ENCODE measurements around the gene PLEKHA5.

PLEKHA5 gene

DNA sequence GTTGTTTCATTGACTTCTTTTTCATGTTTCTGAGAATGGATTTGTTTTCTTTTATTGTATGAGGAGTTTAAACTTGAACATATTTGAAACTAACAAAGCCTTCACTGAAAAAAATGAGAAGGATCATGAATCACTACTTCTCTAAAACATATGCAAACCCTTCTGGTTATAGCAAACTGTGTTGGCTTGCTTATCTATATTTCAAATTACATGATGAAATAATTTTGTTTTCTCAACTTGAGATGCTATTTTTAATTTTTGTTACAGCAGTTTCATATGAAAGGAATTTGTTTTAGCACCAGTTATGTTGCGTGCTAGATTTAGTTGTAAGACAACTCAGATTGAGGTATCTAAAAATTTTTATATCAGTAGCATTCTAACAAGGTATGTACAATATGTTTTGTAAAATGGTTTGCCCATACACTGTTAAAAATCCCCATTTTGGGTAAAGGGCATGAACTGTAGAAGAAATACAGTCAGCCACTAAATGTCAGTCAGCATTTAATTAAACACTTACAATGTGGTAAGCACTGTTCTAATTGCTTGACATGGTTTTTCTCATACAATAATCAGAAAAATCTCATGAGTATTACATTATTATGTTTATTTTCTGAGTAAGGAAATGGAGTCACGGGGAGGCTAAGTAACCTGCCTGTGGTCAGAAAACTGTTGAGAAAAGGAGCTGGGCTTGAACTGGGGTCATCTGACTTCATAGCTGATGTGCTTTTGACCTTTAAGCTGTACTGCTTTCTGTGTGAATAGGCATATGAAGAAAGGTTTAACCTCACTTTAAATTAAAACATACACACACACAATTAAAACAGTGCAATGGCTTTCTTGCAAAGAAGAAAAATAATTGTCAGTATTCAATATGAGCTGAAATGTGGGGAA lies 105.7 kb downstream of the PLEKHA5 start:
- no peak for DNase-seq

DNA sequence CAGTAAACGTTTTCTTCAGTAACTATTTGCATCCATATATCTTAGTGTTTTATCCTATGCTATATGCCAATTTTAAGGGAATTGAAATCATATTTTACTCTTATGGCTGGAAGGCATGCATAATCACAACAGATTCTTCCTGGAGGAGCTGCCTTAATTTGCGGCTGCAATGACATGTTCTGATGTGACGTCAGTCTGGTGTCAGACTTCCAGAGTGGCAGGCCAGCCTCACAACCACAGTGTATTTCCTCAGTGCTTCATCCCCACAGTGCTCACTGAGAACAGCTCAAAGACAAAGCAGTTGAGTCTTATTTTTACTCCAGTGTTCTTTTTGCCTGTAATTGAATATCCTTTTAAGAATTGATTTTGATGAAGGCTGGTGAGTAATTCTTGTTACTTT lies 107.1 kb downstream of the PLEKHA5 start:
- DNase-seq, result no peak

DNA sequence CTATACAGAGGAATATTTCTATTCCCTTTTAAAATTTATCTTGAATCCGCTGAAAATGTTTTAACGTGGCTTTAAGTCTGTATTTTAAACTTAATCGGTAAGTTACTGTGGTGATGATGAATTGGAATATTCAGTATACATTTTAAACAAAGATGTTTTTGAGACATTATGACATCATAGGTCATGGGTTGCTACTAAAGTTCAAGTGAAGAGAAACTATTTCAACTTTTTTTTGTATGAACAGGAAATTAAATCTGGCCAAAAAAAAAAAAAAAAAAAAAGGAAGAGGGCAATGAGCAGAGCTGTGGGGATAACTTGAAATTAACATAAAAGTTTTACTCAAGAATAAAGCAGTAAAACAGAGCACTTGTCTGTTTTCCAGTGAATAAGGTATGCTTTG lies 109.0 kb downstream of the PLEKHA5 start:
- no peak for DNase-seq

DNA sequence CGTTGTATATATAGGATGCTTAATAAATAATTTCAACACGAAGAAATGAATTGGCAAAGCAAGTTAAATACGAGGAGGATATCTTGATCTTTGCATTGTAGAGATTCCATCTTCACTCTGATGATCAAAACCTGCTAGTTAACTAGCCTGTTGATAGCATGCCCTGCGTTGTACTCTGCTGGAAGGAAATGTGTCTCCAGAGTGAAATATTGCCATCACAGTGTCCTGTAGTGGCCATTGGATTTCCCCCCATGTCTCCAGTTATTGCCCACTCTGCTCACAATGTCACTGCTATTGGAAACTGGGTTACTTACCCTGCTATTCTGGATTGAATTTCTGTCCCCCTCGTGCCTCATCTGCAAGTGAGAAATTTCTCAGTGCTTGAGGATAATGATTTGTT lies 109.6 kb downstream of the PLEKHA5 start:
- no peak for DNase-seq

DNA sequence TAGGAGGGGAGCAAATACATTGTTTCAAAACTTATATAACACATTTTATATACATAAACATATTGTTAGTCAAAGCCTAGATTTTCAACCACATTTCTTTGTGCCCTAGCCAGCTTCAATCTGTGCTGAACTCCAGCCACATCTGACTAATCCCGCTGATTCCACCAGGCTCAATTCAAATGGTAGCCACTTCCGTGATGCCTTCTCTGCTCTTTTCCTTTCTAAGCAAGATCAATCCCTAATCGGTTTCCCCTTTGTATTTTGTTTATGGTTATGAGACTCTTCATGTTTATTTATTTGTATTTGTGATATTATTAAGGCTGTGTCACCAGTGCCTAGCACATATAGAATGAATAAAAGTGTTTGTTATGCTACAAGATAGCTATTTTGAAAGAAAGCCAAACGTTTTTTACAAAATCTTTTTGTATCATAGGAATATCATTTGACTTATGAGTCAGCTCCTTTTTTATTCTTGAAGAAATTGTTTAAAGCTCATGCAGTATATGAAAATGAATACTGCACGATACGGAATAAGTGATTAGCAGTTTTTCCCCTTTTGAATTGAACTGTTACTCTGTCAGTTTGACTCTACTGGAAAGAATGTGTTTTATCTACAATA lies 110.2 kb downstream of the PLEKHA5 start:
- DNase-seq, result no peak

DNA sequence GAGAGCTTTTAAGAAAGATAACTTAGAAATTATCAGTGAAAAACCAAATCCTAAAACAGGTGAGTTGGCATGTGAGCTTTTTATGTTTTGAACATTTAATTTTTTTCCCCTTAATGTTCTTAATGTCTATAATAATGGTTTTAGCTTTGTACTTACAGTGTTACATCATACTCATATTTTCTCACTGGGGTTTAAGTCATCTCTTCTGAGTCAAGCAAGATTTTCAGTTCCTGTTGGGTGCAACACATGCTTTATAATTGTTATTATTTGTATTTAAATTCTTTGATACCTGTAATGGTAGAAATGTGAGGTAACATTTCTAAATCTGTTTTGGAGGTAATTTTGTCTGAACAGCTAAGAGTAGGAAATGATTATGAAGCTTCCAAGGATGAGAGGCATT lies 113.0 kb downstream of the PLEKHA5 start:
- DNase-seq, result no peak

DNA sequence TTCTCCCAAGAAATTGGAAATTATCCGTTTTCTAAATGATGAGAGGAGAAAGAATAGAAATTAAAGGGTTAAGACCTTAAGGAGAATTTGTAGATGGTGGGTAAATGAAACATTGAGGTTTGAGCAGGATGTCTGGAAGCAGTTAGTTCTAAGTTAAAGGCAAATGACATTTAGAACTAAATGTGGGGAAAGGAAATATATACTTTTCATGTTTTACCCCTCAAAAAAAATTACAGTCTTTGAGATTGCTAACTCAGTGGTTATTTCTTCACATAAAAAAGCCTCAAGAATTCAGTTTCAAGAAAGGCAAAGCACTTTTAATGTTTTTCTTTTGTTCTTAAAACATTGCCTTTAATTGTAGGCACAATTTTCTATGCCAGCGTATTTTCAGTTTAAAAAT lies 114.0 kb downstream of the PLEKHA5 start:
- DNase-seq, result no peak

DNA sequence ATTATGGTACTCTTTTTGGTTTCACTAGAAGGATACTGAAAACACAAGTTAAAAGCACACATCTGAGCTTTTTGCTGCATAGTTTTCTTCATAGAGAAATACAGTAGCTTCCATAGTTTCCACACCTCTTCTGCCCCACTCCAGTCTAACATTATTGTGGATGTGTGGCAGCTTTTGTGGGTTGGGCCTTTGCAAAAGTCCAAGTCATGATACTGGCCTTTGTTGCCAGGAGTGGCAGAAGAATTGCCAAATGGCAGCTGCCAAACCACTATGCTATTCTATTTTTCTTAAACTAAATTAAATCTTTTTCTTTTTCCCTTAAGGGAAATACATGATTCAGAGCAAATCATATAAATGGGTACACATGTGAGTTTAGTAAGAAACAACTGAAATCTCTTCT lies 114.8 kb downstream of the PLEKHA5 start:
- no peak for DNase-seq

DNA sequence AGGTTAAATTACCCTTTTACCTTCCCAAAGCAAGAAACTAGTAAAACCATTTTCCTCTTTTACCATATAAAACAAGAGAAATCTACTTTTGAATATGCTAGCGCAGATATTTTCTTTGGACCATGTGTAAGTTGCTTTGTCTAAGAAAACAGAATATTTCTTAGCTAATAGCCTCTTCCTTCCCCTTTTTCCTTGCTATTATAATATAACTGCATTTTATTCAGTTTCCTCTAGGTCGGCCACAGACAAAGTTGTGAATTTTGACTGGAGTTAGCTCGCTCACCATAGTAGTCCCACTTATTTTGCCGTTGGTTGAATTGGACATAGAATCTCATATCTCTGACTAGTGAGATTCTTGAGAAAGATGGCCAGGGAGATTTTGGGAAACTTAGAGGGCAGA lies 115.6 kb downstream of the PLEKHA5 start:
- no peak for DNase-seq

DNA sequence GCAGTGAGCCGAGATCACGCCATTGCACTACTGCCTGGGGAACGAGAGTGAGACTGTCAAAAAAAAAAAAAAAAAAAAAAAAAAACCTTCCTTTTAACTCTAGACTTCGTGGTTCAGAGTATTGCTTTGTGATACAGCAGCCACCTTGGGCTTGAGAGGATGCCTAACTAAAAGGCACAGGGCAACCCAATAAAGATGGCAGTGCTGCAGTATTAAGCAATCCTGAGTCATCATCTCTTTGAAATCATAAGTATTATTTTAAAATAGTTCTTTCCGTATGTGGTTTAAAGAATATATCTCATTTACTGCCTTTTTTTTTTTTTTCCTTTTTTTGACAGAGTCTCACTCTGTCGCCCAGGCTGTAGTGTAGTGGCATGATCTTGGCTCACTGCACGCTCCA lies 116.1 kb downstream of the PLEKHA5 start:
- no peak for DNase-seq

DNA sequence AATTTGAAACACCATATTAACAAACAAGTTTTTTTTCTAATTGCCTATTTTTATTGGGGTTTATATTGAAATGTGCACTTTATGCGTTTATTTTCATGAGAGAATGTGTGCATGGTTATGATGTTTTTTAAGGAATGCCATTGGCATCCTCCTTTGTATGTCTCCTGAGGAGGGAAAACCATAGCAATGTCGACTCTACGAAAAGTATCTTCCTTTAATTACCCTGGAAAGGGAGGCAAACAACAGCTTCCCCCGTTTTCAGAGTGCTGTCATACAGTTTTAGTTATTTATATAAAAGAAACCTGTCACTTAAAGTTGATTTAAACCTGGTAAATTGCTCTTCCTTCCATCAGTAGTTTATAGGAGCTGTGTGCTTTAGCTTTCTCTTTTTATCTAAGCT lies 117.4 kb downstream of the PLEKHA5 start:
- DNase-seq, result no peak

DNA sequence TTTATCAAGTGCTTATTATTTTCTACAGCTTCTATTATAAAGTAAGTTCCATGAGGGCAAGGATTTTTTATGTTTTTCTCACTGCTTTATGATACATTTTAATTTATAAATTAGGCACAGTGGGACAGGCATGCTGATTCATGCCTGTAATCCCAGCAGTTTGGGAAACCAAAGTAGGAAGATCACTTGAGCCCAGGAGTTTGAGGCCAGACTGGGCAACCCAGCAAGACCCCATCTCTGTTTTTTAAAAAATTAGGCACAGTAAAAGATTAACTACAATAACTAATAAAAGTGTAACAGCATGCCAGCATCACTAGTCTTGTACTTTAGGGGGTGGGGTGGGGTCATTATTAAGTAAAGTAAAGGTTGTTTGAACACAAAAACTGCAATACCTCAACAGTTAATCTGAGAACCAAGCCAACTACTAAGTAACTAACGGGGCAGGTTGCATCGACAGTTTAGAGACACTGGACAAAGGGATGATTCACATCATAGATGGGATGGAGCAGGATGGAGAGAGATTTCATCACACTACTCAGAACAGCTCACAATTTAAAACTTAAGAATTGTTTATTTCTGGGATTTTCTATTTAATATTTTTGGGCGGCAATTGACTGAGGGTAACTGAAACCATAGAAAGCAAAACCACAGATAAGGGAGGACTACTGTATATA lies 119.5 kb downstream of the PLEKHA5 start:
- no peak for DNase-seq

DNA sequence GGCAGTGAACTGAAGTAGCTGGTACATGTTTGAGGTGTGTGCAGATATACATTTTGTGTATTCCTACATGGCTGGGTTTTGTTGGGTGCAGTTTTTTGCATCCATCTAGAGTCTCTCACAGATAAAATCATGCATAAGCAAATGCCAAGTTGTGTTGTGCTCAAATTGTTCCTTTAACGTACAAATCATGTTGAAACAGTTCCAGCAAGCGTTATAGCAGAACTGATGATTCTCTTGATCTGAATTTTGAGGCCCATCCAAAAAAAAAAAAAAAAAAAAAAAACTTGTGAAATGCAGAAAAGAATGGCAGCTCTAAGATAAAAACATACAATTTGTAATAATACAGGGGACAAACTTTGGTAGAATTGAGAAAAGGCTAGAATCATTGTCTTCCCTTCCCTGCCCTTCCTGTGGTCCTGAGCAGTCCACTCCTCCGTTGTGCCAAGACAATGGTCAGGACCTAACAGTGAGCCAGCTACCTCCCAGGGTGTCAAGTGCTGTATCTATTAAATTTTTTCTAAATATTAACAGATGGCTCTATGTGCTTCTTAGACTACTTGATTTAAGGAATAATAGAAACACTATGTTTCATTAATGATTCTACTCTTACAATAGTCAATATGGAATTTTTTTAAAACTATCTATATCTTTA lies 122.1 kb downstream of the PLEKHA5 start:
- no peak for DNase-seq

DNA sequence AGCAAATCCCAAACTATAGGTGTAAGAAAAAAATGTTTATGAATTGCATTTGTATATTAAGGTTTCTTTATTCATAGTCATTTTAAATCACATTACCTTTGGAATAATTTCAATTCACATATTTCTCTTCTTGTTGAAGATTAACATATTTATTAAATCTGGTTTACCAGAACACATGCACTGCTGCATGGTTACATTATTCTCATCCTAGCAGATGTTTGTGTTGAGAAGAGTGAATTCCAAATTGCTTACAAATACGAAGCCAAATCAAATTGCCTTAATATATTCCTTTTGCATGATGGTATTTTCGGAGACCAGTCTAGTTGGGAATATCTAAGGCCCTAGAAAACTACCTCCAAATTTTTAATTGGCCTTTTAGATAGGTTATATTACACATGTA lies 130.6 kb downstream of the PLEKHA5 start:
- no peak for DNase-seq

DNA sequence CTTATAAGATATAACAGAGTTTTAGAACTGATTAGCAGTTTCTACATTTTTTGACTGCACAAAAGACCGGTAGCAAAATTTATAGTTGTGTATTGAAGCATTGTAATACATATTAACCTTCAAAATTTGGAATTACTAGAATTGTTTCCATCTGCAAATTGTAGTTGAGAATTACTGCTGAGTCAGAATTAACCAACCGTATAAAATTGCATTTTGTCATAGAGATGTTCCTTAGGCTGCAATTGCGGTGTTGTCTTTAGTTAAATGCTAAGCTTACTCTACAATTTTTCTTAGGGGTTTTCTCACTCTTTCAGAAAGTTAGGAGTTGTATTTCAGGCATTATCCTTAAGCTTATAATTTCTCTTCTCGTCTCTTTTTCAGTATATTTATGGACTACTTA lies 132.2 kb downstream of the PLEKHA5 start:
- no peak for DNase-seq

DNA sequence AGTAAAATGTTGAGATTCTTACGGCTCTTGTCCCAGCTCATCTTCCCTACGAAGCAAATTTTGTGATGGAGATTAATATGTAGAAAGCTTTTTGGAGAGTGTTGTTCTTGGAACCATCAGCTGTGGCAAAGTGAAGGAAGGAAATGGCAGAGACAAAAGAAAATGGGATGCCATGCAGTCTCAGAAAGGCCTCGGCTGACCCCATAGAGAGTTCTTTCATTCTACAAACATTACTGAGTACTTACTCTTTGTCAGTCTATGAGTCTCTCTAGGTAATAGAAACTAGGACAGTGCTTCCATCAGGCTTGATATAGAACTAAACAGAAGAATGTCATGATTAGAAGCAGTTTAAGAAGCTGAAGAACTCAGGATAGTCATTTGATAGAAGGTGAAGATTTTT lies 134.1 kb downstream of the PLEKHA5 start:
- DNase-seq, result no peak

DNA sequence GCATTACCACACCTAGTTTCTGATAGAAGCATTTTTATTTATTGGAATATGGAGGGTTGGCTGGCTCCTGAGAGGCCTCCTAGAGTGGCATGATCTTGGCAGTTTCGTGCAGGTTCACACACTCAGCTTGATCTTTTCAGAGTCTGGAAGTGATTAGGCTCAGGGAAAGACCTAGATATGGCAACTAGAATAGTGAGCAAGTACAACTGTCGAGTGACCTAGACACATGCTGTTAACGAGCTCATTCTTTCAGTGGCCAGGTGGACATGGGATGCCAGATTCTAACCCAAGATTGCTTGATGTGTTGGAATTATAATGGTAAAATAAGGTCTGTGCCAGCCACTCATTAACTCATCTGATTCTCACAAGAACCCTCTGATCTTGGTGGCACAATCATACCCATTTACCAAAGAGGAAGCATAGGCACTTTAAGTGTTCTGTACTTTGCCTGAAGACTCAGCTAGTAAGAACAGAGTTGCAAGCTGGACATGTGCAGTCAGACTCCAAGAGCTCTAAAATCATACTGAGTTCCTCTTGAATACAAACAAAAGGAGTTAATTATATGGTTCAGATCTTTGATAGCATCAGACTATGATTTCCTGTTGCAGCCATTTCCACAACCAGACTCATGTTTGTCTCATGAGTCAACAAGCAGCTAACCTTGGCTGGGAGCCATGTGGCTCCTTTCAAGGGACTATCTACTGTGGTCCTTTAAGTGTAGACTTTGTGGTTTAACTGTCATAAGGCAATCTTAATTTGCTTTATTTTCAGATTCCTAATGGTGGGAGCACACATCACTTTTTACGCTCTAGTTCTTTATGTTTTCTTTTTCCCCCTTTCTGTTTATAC lies 144.2 kb downstream of the PLEKHA5 start:
- peak; percentile 40 to 41 for DNase-seq

DNA sequence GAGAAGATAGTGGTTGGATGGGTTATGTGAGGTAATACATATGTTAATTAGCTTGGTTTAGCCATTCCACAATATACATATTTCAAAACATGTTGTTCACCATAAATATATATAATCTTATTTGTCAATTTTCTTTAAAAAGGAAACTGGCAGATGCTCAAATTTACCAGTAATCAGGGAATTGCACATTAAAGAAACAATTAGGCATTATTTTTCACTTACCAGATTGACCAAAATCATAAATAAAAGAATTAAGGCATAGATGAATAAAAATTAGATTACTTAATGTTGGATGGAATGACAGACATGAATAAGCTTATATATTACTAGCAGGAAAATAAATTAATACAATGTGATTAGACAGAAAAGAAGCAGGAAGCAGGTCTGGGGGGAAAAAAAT lies 147.2 kb downstream of the PLEKHA5 start:
- DNase-seq, result no peak

DNA sequence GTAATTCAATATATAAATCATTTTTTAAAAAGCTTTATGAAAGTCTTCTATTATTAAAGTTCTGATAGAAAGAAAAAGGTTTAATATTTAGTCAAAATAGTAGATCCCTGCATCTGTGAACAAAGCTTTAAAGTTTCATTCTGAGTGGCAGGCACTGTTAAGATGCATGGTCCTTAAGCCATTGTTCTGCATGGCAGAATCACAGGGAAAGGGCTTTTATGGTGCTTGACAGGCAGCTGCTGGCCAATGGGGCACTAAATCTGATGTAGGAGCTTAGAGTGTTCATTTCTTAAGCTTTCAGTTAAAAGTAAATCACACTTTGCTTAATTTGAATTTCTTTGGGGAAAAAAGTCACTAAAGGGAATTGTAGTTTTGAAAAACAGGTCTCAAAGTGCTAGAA lies 148.2 kb downstream of the PLEKHA5 start:
- DNase-seq, result no peak

DNA sequence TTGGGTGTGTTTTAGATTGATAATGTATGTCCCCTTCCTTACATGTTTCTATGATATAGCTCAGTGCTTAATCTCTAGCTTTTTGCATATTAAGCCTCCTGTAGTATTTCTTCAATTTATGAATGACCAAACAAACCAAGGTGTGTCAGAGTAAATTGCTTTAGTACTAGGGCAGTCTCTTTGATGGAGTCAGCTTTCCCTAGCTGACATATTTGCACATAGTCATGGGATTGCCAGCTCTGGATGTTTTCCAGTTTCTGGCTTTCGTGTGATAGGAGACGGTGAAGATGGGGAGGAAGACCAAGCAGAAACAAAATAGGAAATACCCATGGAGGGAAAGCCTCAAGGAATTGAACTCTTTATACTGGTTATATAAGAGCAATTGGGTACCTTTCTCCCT lies 148.9 kb downstream of the PLEKHA5 start:
- no peak for DNase-seq

DNA sequence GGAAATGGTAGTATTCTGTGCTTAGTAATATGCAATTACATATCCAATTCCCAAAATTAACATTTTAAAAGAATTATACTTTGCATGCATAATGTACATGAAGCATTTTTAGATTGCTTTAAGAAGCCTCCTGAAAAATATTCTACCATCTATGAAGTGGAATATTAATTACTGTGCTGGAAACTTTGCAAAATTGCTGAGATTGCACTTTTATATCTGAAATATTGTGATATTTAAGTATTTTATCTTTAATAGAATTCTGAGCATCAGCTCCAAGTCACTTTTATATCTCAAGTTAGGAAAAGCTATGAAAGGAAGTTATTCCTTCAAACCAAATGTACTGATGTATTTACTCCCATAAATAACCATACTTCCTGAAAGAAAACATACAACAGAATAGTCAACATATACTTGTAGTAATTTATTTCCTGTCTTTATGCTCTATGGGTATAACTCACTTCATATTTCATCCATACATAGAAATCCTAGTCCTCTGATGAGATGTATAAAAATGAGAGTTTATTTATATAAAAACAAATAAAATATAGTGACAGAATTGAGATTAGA lies 152.7 kb downstream of the PLEKHA5 start:
- no peak for DNase-seq

DNA sequence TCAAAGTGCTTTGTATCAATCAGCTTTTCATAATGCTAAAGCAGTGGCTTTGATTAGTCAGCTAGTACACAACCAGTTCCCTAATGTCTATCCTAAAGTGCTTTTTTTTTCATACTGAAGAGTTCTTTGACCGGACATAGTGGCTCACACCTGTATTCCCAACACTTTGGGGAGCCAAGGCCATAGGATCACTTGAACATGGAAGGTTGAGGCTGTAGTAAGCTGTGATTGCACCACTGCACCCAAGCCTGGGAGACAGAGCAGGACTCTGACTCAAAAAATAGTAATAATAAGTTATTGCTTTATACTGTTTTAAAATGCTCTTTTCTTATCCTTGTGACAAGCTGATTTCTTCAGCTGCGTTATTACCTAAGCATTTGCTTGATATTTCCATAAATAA lies 155.1 kb downstream of the PLEKHA5 start:
- DNase-seq, result no peak

Measured in activated CD4-positive, alpha-beta T cell treated with anti-CD3 and anti-CD28 coated beads, Interleukin-2, amount 50 U/mL, for 4 hours (primary cell).